ENCODE data around the gene SPRY1.

GRCh38 chr4:123383566-123383965 is 13.0 kb upstream of the SPRY1 start:
- TF ChIP-seq EZH2 (IDR thresholded peaks at IDR 0.05; ENCODE audit: insufficient read depth, poor library complexity, severe bottlenecking) (no peak), EZH2phosphoT487 (IDR thresholded peaks at IDR 0.05; ENCODE audit: insufficient read depth, low read depth) (no peak)

Data from GM23248 (cell line).